ENCODE measurements around the gene UQCRFS1. TPM values are rescaled to one million over a fixed set of nuclear protein-coding genes. Genes with fewer than 3 reads are reported as not detected.
A peak's percentile ranks its signal among the peaks of the same experiment; 100 is the strongest.

The UQCRFS1 gene
- total RNA-seq, 1 donor from 2014 or later, result 39.2 TPM

DNA sequence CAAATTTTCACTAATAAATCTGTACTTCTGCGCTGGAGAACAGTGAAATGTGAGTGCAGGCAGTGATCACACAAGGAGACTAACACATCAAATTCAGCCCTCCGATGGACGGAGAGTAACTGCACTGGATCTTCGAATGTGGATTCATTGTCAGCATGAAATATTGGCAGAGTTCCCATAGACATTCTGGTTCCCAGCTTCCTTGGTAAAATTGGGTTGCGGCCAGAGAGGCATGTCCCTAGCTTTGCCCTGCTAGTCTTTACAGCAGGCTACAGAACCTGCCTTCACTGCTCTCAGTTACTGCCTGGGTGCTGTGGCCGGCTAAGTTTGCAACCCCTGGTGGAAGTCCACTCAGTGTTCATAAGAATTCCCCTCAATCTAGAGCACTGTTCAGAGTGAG is 32.3 kb upstream of the UQCRFS1 start:
- H3K27ac ChIP-seq, result no peak overlapping the region
- H3K4me2 ChIP-seq, result no peak overlapping the region
- H2AFZ ChIP-seq (replicated peaks), result no peak overlapping the region
- no peaks in the 10 kb centered on the region for H3K27me3 ChIP-seq
- H4K20me1 ChIP-seq (ENCODE audit: low read depth), result no peaks in the 10 kb centered on the region
- no peaks in the 10 kb centered on the region for H3K9me3 Mint-ChIP-seq
- no peaks in the 10 kb centered on the region for H3K9me3 ChIP-seq (ENCODE audit: low read depth)
- H3K4me3 ChIP-seq, result no peak overlapping the region
- H3K27me3 Mint-ChIP-seq (ENCODE audit: insufficient read depth, low read depth), result peaks cover 10% of the 10 kb centered on the region
- no peak for TF ChIP-seq EZH2 (IDR thresholded peaks at IDR 0.05)
- no peak for TF ChIP-seq CTCF (IDR thresholded peaks at IDR 0.05)
- TF ChIP-seq EZH2phosphoT487 (IDR thresholded peaks at IDR 0.05), result no peak
- no peaks in the 10 kb centered on the region for H3K36me3 ChIP-seq
- H3K9ac ChIP-seq, result no peak overlapping the region
- peak overlapping the region; percentile 74 for H3K27ac Mint-ChIP-seq
- H3K36me3 Mint-ChIP-seq, result no peaks in the 10 kb centered on the region
- no peak overlapping the region for H3K4me3 Mint-ChIP-seq
- H3K79me2 ChIP-seq (ENCODE audit: low read depth), result no peaks in the 10 kb centered on the region
- peaks cover 24% of the 10 kb centered on the region for H3K4me1 Mint-ChIP-seq
- no peaks in the 10 kb centered on the region for H3K4me1 ChIP-seq
- no peaks in the 10 kb centered on the region for H3F3A ChIP-seq (ENCODE audit: low read depth)
- DNase-seq (ENCODE audit: low spot score), result no peak

GRCh38 chr19:29241324-29241723 is 28.4 kb upstream of the UQCRFS1 start:
- no peaks in the 10 kb centered on the region for H3K9me3 ChIP-seq (ENCODE audit: low read depth)
- no peak overlapping the region for H2AFZ ChIP-seq (replicated peaks)
- Mint-ChIP-seq H3K9me3 (no peaks in the 10 kb centered on the region), H3K4me3 (no peak overlapping the region), H3K36me3 (no peaks in the 10 kb centered on the region), H3K27ac (no peak overlapping the region), H3K27me3 (ENCODE audit: insufficient read depth, low read depth) (no peaks in the 10 kb centered on the region), H3K4me1 (no peaks in the 10 kb centered on the region)
- no peak for DNase-seq (ENCODE audit: low spot score)
- no peak overlapping the region for H3K4me3 ChIP-seq
- H3K79me2 ChIP-seq (ENCODE audit: low read depth), result no peaks in the 10 kb centered on the region
- H3K4me1 ChIP-seq, result no peaks in the 10 kb centered on the region
- H3K27me3 ChIP-seq, result no peaks in the 10 kb centered on the region
- no peaks in the 10 kb centered on the region for H3F3A ChIP-seq (ENCODE audit: low read depth)
- no peak overlapping the region for H3K9ac ChIP-seq
- H3K4me2 ChIP-seq, result no peak overlapping the region
- no peak for TF ChIP-seq CTCF (IDR thresholded peaks at IDR 0.05)
- no peak for TF ChIP-seq EZH2 (IDR thresholded peaks at IDR 0.05)
- no peak for TF ChIP-seq EZH2phosphoT487 (IDR thresholded peaks at IDR 0.05)
- H3K27ac ChIP-seq, result no peak overlapping the region
- no peaks in the 10 kb centered on the region for H3K36me3 ChIP-seq
- no peaks in the 10 kb centered on the region for H4K20me1 ChIP-seq (ENCODE audit: low read depth)

DNA sequence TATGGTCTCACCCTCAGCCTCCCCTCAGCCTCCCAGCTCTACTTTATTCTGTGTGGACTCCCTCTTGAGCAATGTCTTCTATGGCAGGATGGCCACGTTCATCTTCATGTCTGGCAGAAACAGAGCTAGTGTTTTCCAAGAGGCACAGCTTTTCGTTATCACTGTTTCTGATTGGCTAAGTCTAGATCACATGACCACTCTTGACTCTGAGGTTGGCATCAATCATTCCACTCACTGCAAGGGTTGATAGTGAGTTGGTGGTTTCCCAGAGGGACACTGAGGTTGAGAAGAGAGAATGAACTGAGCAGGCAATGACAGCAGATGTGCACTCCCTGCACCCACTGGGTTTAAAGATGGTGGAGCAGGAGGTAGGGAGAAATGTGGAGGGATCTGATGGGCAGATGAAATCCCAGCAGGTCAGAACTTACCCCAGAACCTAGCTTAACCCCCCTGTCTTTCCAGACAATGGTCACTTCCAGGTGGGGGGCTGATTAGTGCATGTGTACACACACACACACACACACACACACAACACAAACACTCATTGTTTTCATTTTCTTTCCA is 26.3 kb upstream of the UQCRFS1 start:
- no peaks in the 10 kb centered on the region for H3K4me1 Mint-ChIP-seq
- TF ChIP-seq EZH2 (IDR thresholded peaks at IDR 0.05) (no peak), CTCF (IDR thresholded peaks at IDR 0.05) (no peak), EZH2phosphoT487 (IDR thresholded peaks at IDR 0.05) (no peak)
- Histone ChIP-seq H3K9me3 (ENCODE audit: low read depth) (no peaks in the 10 kb centered on the region), H2AFZ (replicated peaks) (no peak overlapping the region), H3K79me2 (ENCODE audit: low read depth) (no peaks in the 10 kb centered on the region), H4K20me1 (ENCODE audit: low read depth) (no peaks in the 10 kb centered on the region), H3K4me1 (no peaks in the 10 kb centered on the region), H3F3A (ENCODE audit: low read depth) (no peaks in the 10 kb centered on the region), H3K4me3 (no peak overlapping the region), H3K9ac (no peak overlapping the region), H3K27ac (no peak overlapping the region), H3K27me3 (no peaks in the 10 kb centered on the region), H3K36me3 (no peaks in the 10 kb centered on the region), H3K4me2 (no peak overlapping the region)
- no peaks in the 10 kb centered on the region for H3K9me3 Mint-ChIP-seq
- no peak overlapping the region for H3K27ac Mint-ChIP-seq
- peaks cover 2% of the 10 kb centered on the region for H3K27me3 Mint-ChIP-seq (ENCODE audit: insufficient read depth, low read depth)
- no peaks in the 10 kb centered on the region for H3K36me3 Mint-ChIP-seq
- DNase-seq (ENCODE audit: low spot score), result no peak
- no peak overlapping the region for H3K4me3 Mint-ChIP-seq
